ENCODE data around the gene GSN.

Gene GSN

GRCh38 chr9:121275781-121276658, 8.1 kb downstream of the GSN start:
- no peaks in the 10 kb centered on the region for H3K27me3 ChIP-seq
- no peak overlapping the region for H3K4me3 ChIP-seq
- H3K9me3 ChIP-seq: no peaks in the 10 kb centered on the region
- intact Hi-C loops (cut with DNase I; ENCODE audit: low total_unique reads): loop anchor here (5.0 kb wide), 1 partner anchor 41 kb away; no protein-coding TSS in a partner anchor
- H3K27ac ChIP-seq: peak overlapping the region; percentile 92 to 95
- H3K36me3 ChIP-seq: no peaks in the 10 kb centered on the region
- no peak for DNase-seq
- TF ChIP-seq CTCF (IDR thresholded peaks at IDR 0.05): no peak
- peaks cover 5 to 100% (median 97%) of the 10 kb centered on the region in 4 donors for H3K4me1 ChIP-seq

GRCh38 chr9:121277026-121277425, 9.1 kb downstream of the GSN start:
- no peak for TF ChIP-seq CTCF (IDR thresholded peaks at IDR 0.05)
- peak overlapping the region; percentile 92 to 95 for H3K27ac ChIP-seq
- no peaks in the 10 kb centered on the region for H3K27me3 ChIP-seq
- H3K36me3 ChIP-seq: no peaks in the 10 kb centered on the region
- no peak for DNase-seq
- intact Hi-C loops (cut with DNase I; ENCODE audit: low total_unique reads): loop anchor here (5.0 kb wide), 1 partner anchor 40 kb away; no protein-coding TSS in a partner anchor
- H3K4me3 ChIP-seq: no peak overlapping the region
- H3K4me1 ChIP-seq: peaks cover 5 to 100% (median 97%) of the 10 kb centered on the region in 4 donors
- H3K9me3 ChIP-seq: no peaks in the 10 kb centered on the region

DNA sequence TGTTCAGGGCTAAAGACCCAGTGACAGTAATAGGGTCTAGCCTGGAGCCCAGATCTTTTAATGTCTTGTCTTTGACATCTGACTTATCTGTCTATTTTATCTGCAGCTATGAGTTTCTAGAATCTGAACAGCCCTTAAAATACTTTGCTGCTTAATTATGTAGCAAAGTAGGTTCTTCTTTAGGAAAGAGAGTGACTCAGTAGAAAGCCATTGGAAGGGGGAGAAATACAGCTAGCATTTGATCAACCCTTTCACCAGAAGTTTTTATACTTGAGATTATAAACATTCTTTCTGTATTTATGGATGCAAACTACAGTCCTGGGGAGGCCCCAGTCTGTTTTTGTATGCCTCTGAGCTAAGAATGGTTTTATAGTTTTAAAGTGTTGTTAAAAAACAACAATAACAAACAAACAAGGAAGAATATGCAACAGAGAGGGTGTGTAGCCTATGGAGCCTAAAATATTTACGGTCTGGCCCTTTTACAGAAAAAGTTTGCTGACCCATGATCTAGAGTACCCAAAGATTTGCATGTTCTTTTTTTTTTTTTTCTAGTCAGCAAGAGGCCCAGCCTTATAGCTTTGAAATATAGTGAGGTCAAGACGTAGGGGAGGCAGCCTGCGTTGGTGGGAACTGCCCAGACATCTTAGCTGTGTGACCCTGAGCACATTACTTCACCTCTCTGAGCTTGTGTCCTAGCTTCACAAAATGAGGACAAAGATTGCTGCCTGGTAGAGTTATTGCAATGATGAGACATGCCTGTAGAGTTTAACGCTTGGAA, 9.7 kb downstream of the GSN start:
- peaks cover 5 to 100% (median 97%) of the 10 kb centered on the region in 4 donors for H3K4me1 ChIP-seq
- no peaks in the 10 kb centered on the region for H3K9me3 ChIP-seq
- DNase-seq: no peak
- intact Hi-C loops (cut with DNase I; ENCODE audit: low total_unique reads): loop anchor here (5.0 kb wide), 1 partner anchor 40 kb away; no protein-coding TSS in a partner anchor
- no peaks in the 10 kb centered on the region for H3K36me3 ChIP-seq
- peak overlapping the region in 1 of 2 donors; percentile 14 for H3K4me3 ChIP-seq
- H3K27me3 ChIP-seq: no peaks in the 10 kb centered on the region
- TF ChIP-seq CTCF (IDR thresholded peaks at IDR 0.05): no peak
- peak overlapping the region; percentile 92 to 95 for H3K27ac ChIP-seq

DNA sequence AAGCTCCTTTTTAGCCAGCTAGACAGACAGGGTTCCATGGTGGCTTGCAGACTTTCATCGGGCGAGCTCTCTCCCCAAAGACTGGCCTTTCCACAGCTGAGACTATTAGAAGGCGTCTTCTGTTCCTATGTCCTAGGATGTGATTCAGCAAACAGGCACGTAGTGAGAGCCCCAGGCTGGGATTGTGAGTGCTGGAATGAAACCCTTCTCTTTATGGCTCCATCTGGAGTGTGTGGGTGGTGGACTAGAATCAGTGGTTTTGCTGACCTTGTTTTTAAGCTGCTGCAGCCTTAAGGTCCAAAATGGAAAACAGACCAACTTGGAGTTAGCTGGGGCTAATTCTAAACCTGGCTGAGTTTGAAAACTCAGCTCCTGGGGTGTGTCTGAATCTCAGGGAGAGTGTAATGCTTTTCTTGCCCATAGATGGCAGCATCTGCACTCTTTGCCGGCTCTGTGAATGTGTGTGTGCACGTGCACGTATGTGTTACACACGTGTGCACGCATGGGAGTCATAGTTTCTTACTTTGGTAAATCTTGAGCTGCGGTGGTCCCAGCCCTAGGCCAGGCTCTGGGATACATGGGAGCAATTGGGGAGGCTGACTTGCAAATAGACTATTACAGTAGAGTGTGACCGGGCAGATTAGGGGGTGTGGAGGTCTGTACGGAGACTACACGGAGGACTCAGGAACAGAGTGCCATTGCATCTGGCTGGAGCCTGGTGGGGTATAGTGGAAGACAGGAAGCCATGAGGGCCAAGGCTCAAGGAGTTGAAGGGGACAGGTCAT, 10.7 kb downstream of the GSN start:
- Histone ChIP-seq H3K27me3 (no peaks in the 10 kb centered on the region), H3K4me1 (peaks cover 5 to 100% (median 98%) of the 10 kb centered on the region in 4 donors), H3K27ac (peak overlapping the region; percentile 92 to 95), H3K36me3 (no peaks in the 10 kb centered on the region), H3K4me3 (peak overlapping the region in 1 of 2 donors; percentile 14), H3K9me3 (no peaks in the 10 kb centered on the region)
- intact Hi-C loops (cut with DNase I; ENCODE audit: low total_unique reads): loop anchor here (5.0 kb wide), 1 partner anchor 39 kb away; no protein-coding TSS in a partner anchor
- peak; percentile 84 to 88 for DNase-seq
- TF ChIP-seq CTCF (IDR thresholded peaks at IDR 0.05): peak; percentile 80 to 82
